HEK293T (cell line): Measurements from ENCODE around the gene B3GNT7.
"Not testable (repeated sequence)": the region's sequence is repeated elsewhere in the genome, so short reads cannot be mapped to it uniquely, and the experiment has no call there.

Experiments used
- BHLHE40 ChIP-seq: fragments of 450-650 bp; IDR thresholded peaks from 2 replicates; pipeline ENCODE4 v1.6.1; 2016; ENCODE audit warnings: mild to moderate bottlenecking, moderate library complexity, borderline replicate concordance
- CTBP1 ChIP-seq: fragments of 450-650 bp; IDR thresholded peaks from 2 replicates; pipeline ENCODE4 v1.6.1; 2016; ENCODE audit warnings: borderline replicate concordance
- ELF4 ChIP-seq: fragments of 450-650 bp; IDR thresholded peaks from 2 replicates; pipeline ENCODE4 v1.6.1; 2017; ENCODE audit warnings: antibody characterized with exemption
- FOXA1 ChIP-seq: fragments of 450-650 bp; IDR thresholded peaks from 2 replicates; pipeline ENCODE4 v1.6.1; 2016; ENCODE audit warnings: mild to moderate bottlenecking
- FOXK2 ChIP-seq: fragments of 450-650 bp; IDR thresholded peaks from 2 replicates; pipeline ENCODE4 v1.6.1; 2016; ENCODE audit warnings: mild to moderate bottlenecking
- HDGF ChIP-seq: fragments of 450-650 bp; IDR thresholded peaks from 2 replicates; pipeline ENCODE4 v1.6.1; 2017; ENCODE audit warnings: antibody characterized with exemption, borderline replicate concordance
- L3MBTL2 ChIP-seq: fragments of 450-650 bp; conservative IDR thresholded peaks from 2 replicates; pipeline ENCODE4 v1.6.1; 2016; ENCODE audit warnings: mild to moderate bottlenecking
- NFRKB ChIP-seq: fragments of 450-650 bp; IDR thresholded peaks from 2 replicates; pipeline ENCODE4 v1.6.1; 2016; ENCODE audit warnings: mild to moderate bottlenecking, moderate library complexity
- SP1 ChIP-seq: fragments of 450-650 bp; IDR thresholded peaks from 2 replicates; pipeline ENCODE4 v1.6.1; 2017
- SUZ12 ChIP-seq: fragments of 450-650 bp; IDR thresholded peaks from 2 replicates; pipeline ENCODE4 v1.6.1; 2016; ENCODE audit warnings: mild to moderate bottlenecking

DNA sequence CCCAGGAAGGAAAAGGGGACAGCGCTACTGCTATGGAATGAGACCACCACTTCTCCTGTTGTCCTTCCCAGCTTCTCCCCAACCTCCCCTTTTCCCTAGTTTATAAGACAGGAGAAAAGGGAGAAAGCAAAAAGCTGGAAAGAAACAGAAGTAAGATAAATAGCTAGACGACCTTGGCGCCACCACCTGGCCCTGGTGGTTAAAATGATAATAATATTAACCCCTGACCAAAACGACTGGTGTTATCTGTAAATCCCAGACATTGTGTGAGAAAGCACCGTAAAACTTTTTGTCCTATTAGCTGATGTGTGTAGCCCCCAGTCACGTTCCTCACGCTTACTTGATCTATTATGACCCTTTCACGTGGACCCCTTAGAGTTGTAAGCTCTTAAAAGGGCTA lies 5.2 kb downstream of the B3GNT7 start:
- TF ChIP-seq NFRKB, L3MBTL2, HDGF, FOXA1, BHLHE40, SP1, ELF4, CTBP1, FOXK2, SUZ12: not testable (repeated sequence)
